OCI-LY7 (cell line): ENCODE data around the gene LRRC56.

ENCODE experiments used
- EZH2phosphoT487 ChIP-seq: fragments of 200-600 bp; sonication (generic); IDR thresholded peaks from 2 replicates; pipeline ENCODE4 v1.6.1; 2018; ENCODE audit warnings: low read depth, borderline replicate concordance, mild to moderate bottlenecking, mixed run types, antibody characterized with exemption, low read length, moderate library complexity, mixed read lengths
- TF ChIP-seq, protein P1 (sequence below): fragments of 200-600 bp; sonication (generic); conservative IDR thresholded peaks from 2 replicates; pipeline ENCODE4 v1.5.1; 2014; ENCODE audit warnings: mild to moderate bottlenecking, antibody characterized with exemption, low read length, moderate library complexity, mixed read lengths

- TF ChIP-seq, protein P1, sequence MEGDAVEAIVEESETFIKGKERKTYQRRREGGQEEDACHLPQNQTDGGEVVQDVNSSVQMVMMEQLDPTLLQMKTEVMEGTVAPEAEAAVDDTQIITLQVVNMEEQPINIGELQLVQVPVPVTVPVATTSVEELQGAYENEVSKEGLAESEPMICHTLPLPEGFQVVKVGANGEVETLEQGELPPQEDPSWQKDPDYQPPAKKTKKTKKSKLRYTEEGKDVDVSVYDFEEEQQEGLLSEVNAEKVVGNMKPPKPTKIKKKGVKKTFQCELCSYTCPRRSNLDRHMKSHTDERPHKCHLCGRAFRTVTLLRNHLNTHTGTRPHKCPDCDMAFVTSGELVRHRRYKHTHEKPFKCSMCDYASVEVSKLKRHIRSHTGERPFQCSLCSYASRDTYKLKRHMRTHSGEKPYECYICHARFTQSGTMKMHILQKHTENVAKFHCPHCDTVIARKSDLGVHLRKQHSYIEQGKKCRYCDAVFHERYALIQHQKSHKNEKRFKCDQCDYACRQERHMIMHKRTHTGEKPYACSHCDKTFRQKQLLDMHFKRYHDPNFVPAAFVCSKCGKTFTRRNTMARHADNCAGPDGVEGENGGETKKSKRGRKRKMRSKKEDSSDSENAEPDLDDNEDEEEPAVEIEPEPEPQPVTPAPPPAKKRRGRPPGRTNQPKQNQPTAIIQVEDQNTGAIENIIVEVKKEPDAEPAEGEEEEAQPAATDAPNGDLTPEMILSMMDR: no peak
- TF ChIP-seq EZH2phosphoT487: no peak
Measured at GRCh38 chr11:528166-528814, 9.0 kb upstream of the LRRC56 start.
